Activated T-helper 1 cell treated with anti-CD3 and anti-CD28 coated beads, Interleukin-2, amount 50 U/mL, for 16 hours (primary cell): ENCODE data around the gene ELAVL1.
"Not testable (repeated sequence)": the region's sequence is repeated elsewhere in the genome, so short reads cannot be mapped to it uniquely, and the experiment has no call there.

ENCODE experiments used
- DNase-seq, 2 donors: peaks; one replicate each; pipeline ENCODE4 v3.0.0-alpha.2; 2020; ENCODE audit warnings: low read depth in 1 of 2, low spot score in 1 of 2

The ELAVL1 gene

DNA sequence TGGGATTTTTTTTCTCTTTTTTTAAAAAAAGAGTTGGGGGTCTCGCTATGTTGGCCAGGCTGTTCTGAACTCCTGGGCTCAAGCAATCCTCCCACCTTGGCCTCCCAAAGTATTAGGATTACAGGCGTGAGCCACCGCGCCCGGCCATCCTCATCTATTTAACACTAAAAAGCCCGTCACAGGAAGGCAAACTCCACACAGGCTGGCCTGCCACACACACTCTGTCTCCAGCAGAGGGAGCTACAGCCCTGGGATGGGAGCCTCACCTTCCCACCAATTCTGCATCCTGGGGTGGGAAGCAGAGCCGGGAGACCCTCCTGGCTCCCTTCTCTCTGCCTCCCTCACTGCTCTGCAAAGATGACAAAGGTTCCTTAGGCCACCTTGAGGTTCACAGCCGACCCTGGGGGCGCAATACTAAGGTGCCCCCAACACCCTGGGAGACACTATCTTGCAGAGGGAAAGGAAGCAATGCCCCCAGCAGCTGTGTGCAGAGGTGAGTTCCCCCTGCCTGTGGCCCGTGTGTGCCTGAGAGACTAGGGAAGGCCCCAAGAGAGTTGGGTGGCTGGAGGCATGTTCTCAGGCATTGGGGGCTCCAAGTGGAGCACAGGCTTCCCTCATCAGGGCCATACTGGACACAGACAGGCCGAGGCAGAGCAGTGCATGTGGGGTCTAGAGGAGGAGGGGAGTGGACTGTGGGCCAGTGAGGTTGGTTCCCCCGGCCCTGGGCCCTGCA lies 34.6 kb downstream of the ELAVL1 start:
- DNase-seq = no peak

DNA sequence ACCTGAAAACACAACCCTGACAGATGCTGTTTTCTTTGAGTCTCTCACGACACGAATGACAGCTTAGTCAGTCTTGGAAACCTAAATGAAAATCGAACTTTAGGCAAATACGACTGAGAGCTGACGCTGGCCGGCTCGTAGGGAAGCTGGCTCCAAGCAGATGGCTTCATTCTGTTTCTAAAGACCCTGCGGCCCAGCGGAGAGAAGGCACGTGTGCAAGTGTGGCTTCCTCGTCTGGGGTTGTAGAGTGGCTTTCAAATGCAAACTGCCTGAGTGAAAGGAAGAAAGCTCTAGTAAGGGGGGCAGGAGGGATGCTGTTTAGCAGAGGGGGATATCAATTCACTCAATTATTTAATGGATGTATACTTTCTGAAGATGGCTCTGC lies 35.9 kb downstream of the ELAVL1 start:
- no peak for DNase-seq

DNA sequence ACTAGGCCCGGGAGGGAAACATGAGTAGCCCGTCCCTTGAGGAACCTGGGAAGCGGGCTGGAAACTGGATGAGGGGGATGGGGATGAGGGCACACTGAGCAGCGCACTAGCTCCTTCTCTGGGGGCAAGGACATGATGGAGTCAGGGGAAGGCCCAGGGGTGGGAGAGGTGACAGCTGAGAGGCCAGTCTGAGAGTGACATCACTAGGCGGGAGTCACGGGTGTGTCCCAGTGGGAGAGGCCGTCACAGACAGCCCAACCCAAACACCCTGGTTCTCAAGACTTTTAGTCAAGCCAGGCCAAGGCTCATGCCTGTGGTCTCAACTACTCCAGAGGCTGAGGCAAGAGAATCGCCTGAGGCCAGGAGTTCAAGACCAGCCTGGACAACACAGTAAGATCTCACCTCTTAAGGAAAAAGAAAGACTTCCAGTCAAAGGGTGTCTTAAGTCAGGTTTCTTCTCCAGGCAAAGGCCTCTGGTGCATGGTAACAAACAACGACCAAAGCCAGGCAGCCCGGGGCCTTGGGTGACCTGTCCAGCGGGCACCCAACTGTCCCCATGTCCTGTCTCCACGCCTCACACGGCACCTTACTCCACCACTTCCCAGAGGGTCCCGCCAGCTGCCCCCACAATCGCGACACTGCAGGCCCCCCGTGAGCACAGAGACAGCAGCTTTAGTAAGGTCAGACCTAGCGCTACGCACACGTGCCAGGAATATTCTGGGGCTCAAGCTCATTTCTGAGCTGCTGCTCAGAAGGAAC lies 36.5 kb downstream of the ELAVL1 start:
- DNase-seq = no peak

DNA sequence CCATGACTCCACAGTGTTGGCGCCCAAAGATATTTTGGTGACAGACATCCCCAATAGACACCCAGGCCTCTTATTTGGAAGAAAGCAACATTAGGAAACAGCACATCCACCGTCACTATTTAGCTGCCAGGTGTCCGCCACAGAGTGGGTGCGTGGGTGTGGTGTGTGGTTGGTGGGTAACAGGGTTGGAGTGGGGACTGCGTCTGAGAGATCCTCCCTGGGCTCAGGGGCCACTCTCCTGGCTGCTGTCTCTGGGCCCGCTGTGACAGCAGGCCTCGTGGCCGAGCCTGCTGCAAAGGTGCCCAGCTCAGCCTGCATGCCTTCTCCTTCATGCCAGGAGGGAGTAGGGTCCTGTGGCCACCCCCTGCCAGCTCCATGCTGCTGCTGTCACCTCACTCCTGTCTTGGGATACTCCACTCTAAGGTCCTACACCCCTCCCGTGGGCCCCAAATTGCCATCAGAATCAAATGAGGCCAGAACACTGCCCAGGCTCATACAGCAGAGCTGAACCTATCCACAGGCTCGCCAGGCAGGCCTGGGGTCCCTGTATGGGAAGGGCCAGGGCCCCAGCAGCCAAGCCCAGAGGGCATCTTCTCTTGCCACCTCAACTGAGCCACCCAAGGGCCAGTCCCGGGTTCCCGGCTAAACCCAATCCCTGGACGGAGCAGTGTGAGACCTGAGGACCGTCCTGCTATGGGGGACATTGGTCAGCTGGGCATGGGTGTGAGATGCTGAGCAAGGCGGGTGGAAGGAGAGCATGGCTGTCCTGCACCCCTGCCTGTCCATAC lies 37.2 kb downstream of the ELAVL1 start:
- no peak for DNase-seq

DNA sequence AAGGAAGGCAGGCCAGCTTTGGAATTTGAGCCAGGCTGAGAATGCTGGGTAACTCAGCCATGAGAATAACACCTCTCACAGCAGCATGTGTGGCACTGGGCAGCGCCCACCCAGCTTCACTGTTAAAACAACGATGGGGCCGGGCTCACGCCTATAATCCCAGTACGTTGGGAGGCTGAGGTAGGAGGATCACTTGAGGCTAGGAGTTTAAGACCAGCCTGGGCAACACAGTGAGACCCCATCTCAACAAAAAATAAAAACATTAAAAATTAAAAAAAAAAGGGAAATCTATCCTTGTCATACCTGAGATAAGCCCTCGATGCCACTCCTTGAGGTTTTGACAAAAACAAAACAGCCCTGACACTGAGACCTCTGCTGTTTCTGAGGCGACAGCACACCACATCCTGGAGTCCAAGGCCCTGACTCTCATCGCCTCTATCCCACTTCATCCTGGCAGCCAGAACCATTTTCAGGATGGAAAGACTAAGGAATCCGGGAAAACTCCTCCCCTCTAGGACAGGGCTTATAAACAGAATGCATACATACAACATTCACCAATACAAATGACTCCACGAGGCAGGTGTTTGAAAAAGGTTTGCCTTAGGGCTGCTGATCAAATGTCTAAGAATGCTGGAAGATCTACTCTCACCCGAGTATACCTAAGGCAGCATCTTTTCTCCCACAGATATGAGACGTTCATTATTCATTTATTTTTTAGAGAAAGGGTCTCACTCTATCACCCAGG lies 39.3 kb downstream of the ELAVL1 start:
- DNase-seq = no peak

DNA sequence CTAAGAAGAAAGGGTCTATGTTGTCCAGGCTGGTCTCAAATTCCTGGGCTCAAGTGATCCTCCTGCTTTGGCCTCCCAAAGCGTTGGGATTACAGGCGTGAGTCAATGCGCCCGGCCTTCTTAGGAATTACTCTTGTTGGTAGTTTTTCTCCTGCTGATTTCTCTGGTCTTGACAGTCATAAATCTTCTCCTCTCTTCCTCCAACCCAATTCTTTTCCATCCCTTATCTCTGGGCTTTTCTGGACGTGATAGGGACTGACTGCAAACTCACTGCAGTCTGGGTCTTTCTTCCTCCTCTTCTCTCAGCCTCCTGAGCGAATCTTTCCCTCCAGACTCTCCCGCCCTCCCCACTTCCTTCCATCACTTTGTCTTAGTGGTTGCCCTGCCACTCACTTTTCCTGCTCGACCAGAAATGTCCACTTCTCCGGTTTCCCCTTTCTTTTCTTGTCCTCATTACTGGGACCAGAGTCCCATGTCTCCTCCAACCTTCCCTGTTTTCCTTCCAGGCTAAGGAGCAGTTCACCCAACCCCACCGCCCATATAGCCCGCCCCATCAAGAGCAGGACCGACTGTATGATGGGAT lies 40.1 kb downstream of the ELAVL1 start:
- no peak for DNase-seq

DNA sequence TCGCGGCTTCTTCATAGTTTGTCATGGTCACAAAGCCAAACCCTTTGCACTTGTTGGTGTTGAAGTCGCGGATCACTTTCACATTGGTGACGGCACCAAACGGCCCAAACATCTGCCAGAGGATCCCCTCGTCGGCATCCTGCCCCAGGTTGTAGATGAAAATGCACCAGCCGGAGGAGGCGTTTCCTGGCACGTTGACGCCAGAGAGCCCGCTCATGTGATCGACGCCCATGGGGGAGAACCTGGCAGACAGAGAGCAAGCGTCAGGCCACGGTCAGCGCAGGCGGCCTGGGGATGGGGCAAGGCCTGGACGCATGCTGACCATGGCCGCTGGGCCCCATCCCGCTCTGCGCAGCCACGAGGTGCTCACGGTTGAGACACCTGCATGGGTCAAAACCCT lies 41.9 kb downstream of the ELAVL1 start:
- DNase-seq = no peak

DNA sequence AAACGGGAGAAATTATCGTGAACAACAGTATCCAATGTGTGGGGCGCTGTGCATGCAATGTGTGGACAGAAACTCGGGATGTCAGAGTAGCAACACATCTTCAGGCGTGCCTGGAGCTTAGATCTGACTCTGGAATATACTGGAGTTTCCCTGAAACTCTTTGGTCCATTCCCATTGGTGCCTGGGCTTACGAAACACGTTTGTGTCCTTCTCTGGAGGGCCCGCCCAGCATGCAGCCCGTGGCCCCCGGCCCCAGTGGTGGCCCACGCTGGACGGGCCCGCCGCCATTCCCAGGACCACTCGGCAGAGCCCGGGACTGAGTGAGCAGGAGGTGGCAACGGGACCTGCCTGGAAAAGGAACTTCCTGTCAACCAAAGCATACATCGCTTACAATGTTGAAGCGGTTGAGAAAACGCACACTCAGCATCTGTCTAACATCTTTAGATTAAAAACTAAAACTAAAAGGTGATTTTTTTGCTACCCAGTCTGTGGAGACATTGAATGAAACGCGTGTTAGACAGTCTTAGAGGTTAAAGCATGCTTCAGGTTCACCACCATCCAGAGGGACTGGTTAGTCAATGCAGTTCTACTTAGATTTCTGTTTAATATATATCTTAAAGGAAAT lies 42.7 kb downstream of the ELAVL1 start:
- DNase-seq = no peak

DNA sequence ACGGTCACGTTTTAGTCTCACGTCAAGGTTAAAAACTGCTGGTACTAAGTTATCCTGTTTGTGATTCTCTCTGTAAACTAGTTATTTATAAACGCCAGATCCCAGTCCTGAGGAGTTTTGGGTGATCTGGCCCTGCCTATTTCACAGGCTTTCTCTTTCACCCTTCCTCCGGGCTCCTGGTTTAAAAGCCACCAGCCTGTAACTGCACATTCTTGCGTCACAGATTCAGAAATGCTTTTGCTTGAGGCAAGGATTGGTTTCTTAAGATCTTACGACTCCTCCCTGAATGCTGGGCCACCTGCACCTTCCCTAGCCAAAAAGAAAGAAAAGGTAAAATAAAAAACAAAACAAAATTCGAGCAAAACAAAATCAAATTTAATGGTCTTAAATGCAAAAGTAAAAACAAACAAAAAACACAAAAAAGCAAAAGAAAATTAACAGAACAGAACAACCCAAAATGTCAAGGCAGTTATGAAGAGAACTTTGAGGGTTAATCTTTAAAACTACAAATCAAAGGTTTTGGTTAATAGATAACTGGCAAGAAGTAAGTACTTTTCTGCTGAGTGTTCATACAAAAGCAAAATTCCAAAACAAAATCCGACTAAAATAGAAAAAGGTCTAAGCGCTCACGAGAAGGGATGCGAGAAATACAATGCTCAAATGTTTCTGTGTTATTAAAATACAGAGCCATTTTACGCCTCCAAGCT lies 43.4 kb downstream of the ELAVL1 start:
- no peak for DNase-seq

DNA sequence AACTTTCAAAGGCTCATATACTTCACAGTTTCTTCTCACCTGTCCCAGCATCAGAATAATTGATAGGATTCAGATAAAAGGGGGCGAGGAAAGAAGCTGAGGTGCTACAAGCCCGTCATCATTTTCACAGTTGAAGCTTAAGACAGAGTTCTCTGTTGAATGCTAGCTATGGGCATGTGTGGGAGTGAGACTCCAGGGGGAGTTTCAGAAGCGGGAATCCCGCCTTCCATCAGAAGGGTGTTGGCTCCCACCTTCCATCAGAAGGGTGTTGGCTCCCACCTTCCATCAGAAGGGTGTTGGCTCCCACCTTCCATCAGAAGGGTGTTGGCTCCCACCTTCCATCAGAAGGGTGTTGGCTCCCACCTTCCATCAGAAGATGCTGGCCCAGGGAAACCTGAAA lies 44.4 kb downstream of the ELAVL1 start:
- DNase-seq = not testable (repeated sequence)

DNA sequence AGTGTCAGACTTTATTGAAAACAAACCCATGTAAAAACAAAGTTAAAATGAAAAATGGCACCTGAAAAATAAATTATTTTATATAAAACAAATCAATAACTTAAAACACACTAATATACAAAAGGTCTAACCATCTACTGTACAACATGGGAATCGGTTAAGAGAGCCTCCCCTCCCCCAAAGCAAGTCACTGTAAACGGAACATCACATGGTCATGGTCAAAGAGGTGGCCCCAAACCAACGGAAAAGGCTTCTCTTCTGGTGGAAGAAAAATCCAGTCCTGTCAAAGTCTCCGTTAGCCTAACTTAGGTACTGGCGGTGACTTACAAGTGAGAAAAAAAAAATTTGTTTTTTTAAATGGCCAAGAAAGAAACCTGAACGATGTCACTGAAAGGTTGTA lies 46.2 kb downstream of the ELAVL1 start:
- DNase-seq = no peak

DNA sequence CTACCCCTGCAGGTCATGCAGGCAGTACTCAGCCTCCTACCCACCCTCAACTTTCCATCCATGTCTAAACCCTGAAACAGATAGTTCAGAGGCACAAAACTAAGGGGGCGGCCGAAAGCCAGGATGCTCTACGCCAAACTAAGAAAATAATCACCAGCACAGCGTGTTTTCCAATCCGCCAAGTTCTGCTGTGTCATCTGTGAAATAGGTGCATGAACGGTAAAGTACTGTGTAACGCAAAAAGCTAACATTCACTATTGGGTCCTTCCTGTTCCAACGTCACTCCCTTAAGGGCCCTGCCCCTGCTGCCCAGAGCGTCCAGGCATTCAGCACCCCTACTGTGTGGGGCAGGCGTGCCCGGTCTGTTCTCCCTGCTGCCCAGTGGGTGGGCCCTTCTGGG lies 49.7 kb downstream of the ELAVL1 start:
- DNase-seq = no peak

DNA sequence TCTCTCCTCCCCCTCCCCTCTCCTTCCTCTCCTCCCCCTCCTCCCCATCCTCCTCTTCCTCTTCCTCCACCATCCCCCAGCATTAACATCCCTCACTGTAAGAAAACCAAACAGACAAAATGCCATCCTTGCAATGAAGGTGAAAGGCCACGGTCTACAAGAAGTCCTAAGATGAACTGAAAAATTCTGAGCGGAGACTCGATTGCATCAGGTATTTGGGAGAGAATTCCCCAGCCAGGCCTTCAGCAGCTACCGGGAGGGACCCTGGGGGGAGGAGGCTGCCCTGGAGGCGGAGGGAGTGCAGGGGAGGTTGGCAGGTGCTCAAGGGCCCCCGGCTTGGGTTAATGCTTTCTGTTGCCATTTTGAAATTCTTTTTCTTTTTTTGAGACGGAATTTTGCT lies 51.9 kb downstream of the ELAVL1 start:
- no peak for DNase-seq

DNA sequence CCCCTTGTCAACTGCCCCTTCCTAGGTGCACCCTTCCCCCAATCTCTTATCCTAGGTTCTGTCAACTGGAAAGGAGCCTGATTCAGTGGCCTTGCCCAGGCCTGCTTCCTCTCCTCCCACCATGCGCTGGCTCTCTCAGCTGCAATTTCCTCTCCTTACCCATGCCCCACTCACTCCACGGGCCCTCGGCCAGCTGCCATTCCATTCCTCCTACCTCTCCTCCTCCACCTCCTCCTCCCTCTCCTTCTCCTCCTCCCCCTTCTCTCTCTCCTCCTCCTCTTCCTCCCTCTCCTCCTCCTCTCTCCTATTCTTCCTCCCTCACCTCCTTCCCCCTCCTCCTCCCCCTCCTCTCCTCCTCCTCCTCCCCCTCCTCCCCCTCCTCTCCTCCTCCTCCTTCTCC lies 52.4 kb downstream of the ELAVL1 start:
- no peak for DNase-seq

DNA sequence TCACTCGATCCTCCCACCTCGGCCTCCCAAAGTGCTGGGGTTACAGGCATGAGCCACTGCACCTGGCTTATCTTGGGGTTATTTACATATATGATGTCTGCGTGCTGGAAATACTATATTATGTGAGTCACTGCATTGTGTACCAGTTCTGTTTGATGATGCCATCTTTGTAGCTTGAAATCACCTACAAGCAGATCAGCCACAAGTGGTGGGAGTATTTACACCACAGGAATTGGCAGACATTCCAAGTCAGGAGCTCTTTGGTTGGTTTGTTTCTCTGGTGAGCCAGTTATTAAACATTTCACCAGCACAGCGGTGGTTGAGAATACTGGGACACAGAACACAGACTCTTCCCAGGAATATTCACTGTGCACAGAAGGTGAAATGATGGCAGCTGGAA lies 57.5 kb downstream of the ELAVL1 start:
- no peak for DNase-seq

DNA sequence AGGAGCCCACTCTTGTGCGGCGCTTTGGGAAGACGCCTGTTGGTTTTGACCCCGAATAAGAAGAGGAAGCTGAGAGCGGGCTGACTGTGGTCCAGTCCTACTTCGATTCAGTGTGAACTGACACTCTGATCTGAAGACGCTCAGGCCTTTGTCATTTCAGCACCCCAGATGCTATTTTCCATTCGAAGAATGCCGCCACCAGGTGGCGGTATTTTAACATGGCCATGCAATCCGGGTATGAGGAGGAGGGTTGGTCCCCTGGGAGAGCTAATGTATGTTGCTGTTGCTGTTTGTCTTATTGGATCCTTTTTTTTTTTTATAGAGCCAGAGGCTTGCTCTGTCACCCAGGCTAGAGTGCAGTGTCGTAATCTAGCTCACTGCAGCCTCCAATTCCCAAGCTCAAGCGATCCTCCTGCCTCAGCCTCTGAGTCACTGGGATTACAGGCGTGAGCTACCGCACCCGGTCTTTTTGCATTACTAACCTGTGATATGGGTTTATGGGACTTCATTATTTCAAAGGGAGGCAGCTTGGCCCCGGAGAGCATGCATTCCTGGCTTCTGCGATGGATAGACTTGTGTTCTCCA lies 61.2 kb downstream of the ELAVL1 start:
- peak; percentile 70 to 76 for DNase-seq

DNA sequence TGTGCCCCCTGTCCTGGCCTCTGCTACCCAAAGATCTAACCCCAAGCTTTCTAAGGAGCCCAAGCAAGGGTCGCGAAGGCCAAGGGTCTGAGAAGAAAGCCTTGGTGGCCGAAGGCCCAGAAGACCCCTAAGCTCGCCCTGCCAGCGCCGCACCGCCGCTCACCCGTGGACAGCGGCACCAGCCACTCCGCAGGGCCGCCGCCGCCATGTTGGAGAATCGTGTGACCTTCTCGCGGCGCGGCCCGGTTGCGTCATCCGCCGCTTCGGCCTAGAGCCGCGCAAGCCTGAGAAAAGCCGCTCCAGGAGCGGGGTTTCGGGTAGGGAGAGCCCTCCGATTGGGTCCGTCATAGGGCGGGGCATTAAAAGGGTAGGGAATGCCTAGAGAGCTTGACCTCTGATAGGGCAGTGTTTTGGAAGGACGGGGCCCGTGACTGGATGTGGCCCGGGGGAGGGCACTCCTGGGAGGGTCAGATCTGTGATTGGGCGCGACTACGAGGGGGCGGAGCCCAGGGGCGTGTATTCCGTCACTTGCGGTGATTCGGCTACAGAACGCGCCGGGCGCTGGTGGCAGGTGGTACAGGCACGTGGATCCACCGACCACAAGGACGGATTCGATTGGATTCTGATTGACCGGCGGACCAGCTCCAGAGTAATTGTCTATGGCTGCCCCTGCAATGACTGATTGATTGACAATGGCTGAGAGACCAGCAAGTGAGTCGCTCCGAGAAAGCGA lies 61.8 kb downstream of the ELAVL1 start, which contains the start of gene TIMM44:
Gene TIMM44, minus strand, starts transcription at position 223 of the 733 bp plus-strand sequence. Its CDS starts 15 bp downstream, at position 208.
- DNase-seq = peak; percentile 96 to 97

DNA sequence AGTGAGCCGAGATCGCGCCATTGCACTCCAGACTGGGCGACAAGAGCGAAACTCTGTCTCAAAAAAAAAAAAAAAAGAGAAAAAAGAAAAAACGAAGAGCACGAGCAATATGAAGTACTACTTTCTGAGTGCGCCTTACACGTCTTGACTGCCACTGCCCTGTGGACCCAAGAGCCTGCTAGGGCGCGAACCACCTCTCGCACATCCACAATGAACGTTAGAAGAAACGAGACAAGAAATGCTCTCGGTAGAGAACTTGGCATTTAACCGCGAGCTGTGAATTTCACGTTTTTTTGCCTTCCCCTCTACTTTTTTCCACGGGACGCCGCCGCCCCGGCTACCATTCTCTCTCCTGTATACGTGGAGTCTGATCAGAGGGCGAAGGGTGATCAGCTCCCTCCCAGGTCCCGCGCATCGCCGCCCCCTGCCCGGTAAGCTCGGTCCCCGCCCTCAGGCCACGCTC lies 62.4 kb downstream of the ELAVL1 start:
- no peak for DNase-seq
